Glomerular endothelial cell (primary cell): Measurements from ENCODE around the gene USP40. TPM values are rescaled to one million over a fixed set of nuclear protein-coding genes. Genes with fewer than 3 reads are reported as not detected.
"Not testable (repeated sequence)": the region's sequence is repeated elsewhere in the genome, so short reads cannot be mapped to it uniquely, and the experiment has no call there.

Experiments used
- DNase-seq: peaks from one replicate; pipeline ENCODE4 v3.0.0-alpha.2; 2011; ENCODE audit warnings: low read depth, low spot score; ENCODE audit errors: extremely low read depth
- total RNA-seq: library from RNA; depleted of rRNA; stranded (reverse); fragments of >200 nt; gene quantifications from 2 replicates; pipeline ENCODE4 v1.2.3, GENCODE V29; 2015

USP40 gene, protein sequence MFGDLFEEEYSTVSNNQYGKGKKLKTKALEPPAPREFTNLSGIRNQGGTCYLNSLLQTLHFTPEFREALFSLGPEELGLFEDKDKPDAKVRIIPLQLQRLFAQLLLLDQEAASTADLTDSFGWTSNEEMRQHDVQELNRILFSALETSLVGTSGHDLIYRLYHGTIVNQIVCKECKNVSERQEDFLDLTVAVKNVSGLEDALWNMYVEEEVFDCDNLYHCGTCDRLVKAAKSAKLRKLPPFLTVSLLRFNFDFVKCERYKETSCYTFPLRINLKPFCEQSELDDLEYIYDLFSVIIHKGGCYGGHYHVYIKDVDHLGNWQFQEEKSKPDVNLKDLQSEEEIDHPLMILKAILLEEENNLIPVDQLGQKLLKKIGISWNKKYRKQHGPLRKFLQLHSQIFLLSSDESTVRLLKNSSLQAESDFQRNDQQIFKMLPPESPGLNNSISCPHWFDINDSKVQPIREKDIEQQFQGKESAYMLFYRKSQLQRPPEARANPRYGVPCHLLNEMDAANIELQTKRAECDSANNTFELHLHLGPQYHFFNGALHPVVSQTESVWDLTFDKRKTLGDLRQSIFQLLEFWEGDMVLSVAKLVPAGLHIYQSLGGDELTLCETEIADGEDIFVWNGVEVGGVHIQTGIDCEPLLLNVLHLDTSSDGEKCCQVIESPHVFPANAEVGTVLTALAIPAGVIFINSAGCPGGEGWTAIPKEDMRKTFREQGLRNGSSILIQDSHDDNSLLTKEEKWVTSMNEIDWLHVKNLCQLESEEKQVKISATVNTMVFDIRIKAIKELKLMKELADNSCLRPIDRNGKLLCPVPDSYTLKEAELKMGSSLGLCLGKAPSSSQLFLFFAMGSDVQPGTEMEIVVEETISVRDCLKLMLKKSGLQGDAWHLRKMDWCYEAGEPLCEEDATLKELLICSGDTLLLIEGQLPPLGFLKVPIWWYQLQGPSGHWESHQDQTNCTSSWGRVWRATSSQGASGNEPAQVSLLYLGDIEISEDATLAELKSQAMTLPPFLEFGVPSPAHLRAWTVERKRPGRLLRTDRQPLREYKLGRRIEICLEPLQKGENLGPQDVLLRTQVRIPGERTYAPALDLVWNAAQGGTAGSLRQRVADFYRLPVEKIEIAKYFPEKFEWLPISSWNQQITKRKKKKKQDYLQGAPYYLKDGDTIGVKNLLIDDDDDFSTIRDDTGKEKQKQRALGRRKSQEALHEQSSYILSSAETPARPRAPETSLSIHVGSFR
- total RNA-seq, result 24.8 and 27.5 TPM in 2 replicates

GRCh38 chr2:233566141-233566956 is at the start of gene USP40:
TSS of gene USP40 (minus strand) at chr2:233566782. CDS start at chr2:233565554, 1,228 bp downstream.
- peak; percentile 64 for DNase-seq

DNA sequence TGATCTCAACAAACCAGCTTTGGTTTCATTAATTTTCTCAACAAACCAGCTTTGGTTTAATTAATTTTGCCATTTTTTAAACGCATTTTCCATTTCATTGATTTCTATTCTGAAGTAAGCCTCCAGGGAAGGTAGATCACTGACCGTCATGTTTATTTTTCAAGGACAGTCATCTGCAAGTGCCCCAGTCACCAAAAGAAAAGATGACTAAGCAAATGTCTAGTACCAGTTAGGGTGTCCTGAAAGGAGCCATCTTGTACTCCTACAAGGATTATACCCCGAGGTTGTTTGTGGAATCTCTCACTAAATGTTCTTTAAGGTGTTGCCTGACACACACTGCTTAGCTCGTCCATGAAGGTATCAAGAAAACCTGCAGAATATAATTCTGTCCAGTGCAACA is 44.7 kb upstream of the USP40 start:
- no peak for DNase-seq

DNA sequence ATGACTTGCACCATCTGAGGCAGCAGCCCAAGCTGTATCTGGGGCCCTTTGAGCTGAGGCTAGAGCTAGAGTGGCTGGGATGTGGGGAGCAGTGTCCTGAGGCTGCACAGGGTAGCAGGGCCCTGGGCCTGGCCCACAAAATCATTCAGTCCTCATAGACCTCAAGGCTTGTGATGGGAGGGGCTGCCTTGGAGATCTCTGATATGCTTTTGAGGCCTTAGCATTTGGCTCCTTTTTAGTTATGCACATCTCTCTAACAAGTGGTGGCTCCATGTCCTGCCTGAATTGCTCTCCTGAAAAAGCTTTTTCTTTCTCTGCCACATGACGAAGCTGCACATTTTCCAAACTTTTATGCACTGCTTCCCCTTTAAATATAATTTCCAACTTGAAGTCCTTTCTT is 39.1 kb upstream of the USP40 start:
- no peak for DNase-seq

DNA sequence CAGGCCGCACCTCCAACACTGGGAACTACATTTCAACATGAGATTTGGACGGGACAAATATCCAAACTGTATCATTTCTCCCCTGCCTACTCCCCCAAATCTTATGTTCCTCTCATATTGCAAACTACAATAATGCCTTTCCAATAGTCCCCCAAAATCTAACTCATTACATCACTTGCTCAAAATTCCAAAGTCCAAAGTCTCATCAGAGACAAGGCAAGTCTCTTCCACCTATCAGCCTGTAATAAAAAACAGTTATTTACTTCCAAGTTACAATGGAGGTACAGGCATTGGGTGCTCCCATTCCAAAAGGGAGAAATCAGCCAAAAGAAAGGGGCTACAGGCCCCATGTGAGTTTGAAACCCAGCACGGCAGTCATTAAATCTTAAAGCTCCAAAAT is 38.2 kb upstream of the USP40 start:
- no peak for DNase-seq

DNA sequence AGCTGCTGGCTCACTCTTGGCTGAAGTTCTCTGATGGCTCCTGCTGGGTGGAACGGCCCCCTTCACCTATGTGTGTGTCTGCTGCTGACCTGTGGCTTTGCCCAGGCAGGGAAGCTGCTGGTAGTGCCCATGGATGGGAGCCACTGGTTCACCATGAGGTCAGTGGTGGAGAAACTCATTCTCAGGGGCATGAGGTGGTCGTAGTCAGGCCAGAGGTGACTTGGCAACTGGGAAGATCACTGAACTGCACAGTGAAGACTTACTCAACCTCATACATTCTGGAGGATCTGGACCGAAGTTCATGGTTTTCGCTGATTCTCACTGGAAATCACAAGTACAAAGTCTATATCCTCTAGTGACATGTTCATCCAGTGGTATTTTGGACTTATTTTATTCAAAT is 36.9 kb upstream of the USP40 start:
- DNase-seq, result no peak

DNA sequence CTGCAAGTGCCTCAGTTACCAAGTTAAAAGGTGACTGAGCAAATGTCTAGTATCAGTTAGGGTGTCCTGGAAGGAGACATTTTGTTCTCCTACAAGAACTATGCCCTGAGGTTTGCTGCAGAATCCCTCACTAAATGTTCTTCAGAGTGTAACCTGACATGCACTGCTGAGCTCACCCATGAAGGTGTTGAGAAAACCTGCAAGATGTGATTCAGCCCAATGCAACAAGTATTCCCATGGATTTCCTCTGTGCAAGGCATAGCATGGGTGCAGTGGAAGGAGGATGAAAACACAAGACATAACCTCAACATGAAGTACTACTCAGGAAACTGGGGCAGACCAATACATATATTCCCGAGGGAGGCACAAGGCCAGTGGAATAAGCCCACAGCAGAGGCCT is 35.5 kb upstream of the USP40 start:
- DNase-seq, result no peak

- no peak for DNase-seq
These were observed 33.8 kb upstream of the USP40 start for GRCh38 chr2:233600386-233600785.

- no peak for DNase-seq
These were observed 32.4 kb upstream of the USP40 start for GRCh38 chr2:233598952-233599351.

GRCh38 chr2:233597522-233597921 is 30.9 kb upstream of the USP40 start:
- DNase-seq, result no peak

DNA sequence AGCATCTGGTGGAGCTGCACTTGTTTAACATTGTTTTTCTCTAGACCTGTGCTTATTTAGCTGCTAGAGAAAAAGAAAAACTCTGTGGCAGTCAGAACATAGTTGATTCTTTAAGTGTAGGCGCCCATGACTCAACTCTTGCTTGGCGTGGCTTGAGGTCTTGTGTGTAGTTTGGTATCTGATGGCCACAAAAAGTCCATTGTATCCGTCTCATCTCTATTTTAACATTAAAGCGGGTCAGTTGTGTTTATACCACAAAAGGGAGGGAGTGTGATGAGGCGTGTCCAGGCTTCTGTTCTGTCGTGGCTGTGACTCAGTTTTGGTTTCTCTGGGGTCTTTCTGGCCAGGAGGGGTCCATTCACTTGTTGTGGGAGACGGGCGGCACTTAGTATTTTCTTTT is 26.6 kb upstream of the USP40 start:
- DNase-seq, result no peak

- DNase-seq, result not testable (repeated sequence)
These were observed 26.1 kb upstream of the USP40 start for GRCh38 chr2:233592706-233593105.

DNA sequence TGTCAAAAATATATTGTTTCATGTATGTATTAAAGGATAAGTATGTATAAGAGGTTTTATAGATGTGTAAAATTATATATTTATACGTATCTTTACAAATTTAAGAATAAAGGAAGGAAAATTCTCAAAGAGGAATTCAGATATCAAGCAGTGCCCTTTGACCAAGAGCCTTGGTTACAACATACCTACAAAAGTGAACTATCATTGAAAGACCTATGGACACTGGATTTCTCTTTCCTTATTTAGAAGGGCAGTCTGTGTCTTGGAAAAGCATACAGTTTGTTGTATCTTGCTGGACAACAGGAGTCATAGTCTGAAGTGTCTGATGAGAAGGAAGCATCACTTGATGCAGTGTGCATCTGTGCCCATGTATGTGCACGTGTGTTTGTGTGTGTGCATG is 21.8 kb upstream of the USP40 start:
- DNase-seq, result no peak

DNA sequence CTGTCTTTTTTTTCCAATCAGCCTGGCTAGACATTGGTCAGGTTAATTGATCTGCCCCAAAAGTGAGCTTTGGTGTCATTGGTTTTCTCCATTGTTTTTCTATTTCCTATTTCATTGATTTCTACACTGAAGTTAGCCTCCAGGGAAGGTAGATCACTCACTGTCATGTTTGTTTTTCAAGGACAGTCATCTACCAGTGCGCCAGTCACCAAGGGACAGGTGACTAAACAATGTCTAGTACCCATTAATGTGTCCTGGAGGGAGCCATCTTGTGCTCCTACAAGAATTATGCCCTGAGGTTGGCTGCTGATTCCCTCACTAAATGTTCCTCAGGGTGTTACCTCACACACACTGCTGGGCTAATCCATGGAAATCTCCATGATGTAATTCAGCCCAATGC is 17.6 kb upstream of the USP40 start:
- no peak for DNase-seq

- DNase-seq, result not testable (repeated sequence)
These were observed 16.8 kb upstream of the USP40 start for GRCh38 chr2:233583217-233583965.

DNA sequence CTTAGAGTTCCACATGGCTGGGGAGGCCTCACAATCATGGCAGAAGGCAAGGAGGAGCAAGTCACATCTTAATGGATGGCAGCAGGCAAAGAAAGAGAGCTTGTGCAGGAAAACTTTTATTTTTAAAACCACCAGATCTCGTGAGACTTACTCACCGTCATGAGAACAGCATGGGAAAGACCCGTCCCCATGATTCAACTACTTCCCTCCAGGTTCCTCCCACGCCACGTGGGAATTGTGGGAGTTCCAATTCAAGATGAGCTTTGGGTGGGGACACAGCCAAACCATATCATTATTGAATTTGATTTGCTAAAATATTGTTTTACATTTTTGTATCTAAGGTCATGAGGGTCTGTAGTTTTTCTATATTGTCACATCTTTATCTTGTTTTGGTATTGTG is 10.8 kb upstream of the USP40 start:
- not testable (repeated sequence) for DNase-seq

DNA sequence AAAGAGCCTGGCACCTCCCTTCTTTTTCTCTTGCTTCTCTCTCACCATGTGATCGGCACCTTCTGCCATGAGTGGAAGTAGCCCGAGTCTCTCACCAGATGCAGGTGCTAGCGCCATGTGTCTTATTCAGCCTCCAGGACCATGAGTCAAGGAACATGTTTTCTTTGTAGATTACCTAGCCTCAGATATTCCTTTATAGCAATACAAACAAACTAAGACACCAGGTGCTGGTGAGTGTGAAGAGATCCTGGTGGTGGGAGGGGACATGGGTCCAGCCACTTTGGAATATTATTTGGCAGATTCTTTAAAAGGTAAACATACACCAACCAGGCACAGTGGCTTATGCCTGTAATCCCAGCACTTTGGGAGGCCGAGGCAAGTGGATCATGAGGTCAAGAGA is 5.9 kb upstream of the USP40 start:
- DNase-seq, result no peak

DNA sequence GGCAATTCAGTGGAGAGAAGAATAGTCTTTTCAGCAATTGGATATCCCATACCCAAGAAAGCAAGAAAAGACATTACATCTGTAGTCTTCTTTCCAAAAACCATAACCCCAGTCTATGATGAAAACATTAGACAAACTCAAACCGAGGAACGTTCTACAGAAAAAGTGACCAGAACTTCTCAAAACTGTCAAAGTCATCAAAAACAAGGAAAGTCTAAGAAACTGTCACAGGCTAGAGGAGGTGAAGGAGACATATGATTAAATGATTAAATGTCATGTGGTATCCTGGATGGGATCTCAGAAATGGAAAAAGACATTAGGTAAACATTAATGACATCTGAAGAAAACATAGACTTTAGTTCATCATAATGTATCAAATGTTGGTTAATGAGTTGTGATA is 4.9 kb upstream of the USP40 start:
- DNase-seq, result no peak

- no peak for DNase-seq
These were observed 4.4 kb upstream of the USP40 start for GRCh38 chr2:233571001-233571400.

GRCh38 chr2:233565685-233566140 is 869 bp downstream of the USP40 start:
- DNase-seq, result no peak
